ENCODE results near the gene PPP3R2.
"Not testable (repeated sequence)": the region's sequence is repeated elsewhere in the genome, so short reads cannot be mapped to it uniquely, and the experiment has no call there.

The PPP3R2 gene

GRCh38 chr9:101590901-101591300 is 3.9 kb downstream of the PPP3R2 start:
- Histone ChIP-seq H3K4me3 (ENCODE audit: control insufficient read depth in 1 of 7, extremely low read depth in 1 of 7, insufficient read depth in 4 of 7, low read depth in 2 of 7, low read length in 6 of 7) (no peak overlapping the region), H3K9me3 (ENCODE audit: control extremely low read depth in 1 of 5, control insufficient read depth in 4 of 5, insufficient read depth in 2 of 5, low read depth in 1 of 5, low read length in 4 of 5) (no peaks in the 10 kb centered on the region), H3K27me3 (replicated peaks in 2 of 5; ENCODE audit: control insufficient read depth in 4 of 5, insufficient read depth in 5 of 5, low read length in 4 of 5) (no peaks in the 10 kb centered on the region), H3K36me3 (ENCODE audit: control insufficient read depth in 4 of 4, insufficient read depth in 4 of 4, low read length in 3 of 4) (no peaks in the 10 kb centered on the region), H3K4me1 (ENCODE audit: control extremely low read depth in 1 of 4, control insufficient read depth in 4 of 4, insufficient read depth in 4 of 4, low read length in 3 of 4) (no peaks in the 10 kb centered on the region), H3K27ac (ENCODE audit: insufficient read depth in 1 of 2, low read depth in 1 of 2, low read length in 2 of 2, poor library complexity in 1 of 2, severe bottlenecking in 2 of 2) (no peak overlapping the region)
- WGBS (ENCODE audit: insufficient coverage) = 96% methylated on average over 3 of the region's 3 CpGs
- no peak for DNase-seq
- CTCF ChIA-PET = no interaction called here
- POLR2A ChIA-PET = no interaction called here

- H3K27me3 ChIP-seq (replicated peaks in 2 of 5; ENCODE audit: control insufficient read depth in 4 of 5, insufficient read depth in 5 of 5, low read length in 4 of 5); H3K4me1 ChIP-seq (ENCODE audit: control extremely low read depth in 1 of 4, control insufficient read depth in 4 of 4, insufficient read depth in 4 of 4, low read length in 3 of 4); H3K4me3 ChIP-seq (ENCODE audit: control insufficient read depth in 1 of 7, extremely low read depth in 1 of 7, insufficient read depth in 4 of 7, low read depth in 2 of 7, low read length in 6 of 7); H3K36me3 ChIP-seq (ENCODE audit: control insufficient read depth in 4 of 4, insufficient read depth in 4 of 4, low read length in 3 of 4); H3K9me3 ChIP-seq (ENCODE audit: control extremely low read depth in 1 of 5, control insufficient read depth in 4 of 5, insufficient read depth in 2 of 5, low read depth in 1 of 5, low read length in 4 of 5); POLR2A ChIA-PET; DNase-seq; H3K27ac ChIP-seq (ENCODE audit: insufficient read depth in 1 of 2, low read depth in 1 of 2, low read length in 2 of 2, poor library complexity in 1 of 2, severe bottlenecking in 2 of 2); CTCF ChIA-PET: not testable (repeated sequence)
- WGBS (ENCODE audit: insufficient coverage) = 100% methylated on average over 2 of the region's 6 CpGs
Observed at GRCh38 chr9:101590074-101590473, 4.7 kb downstream of the PPP3R2 start.

GRCh38 chr9:101587332-101588043 is 7.3 kb downstream of the PPP3R2 start:
- Histone ChIP-seq H3K4me3 (ENCODE audit: control insufficient read depth in 1 of 7, extremely low read depth in 1 of 7, insufficient read depth in 4 of 7, low read depth in 2 of 7, low read length in 6 of 7) (no peak overlapping the region), H3K27ac (ENCODE audit: insufficient read depth in 1 of 2, low read depth in 1 of 2, low read length in 2 of 2, poor library complexity in 1 of 2, severe bottlenecking in 2 of 2) (no peak overlapping the region), H3K27me3 (replicated peaks in 2 of 5; ENCODE audit: control insufficient read depth in 4 of 5, insufficient read depth in 5 of 5, low read length in 4 of 5) (no peaks in the 10 kb centered on the region), H3K4me1 (ENCODE audit: control extremely low read depth in 1 of 4, control insufficient read depth in 4 of 4, insufficient read depth in 4 of 4, low read length in 3 of 4) (no peaks in the 10 kb centered on the region), H3K36me3 (ENCODE audit: control insufficient read depth in 4 of 4, insufficient read depth in 4 of 4, low read length in 3 of 4) (no peaks in the 10 kb centered on the region), H3K9me3 (ENCODE audit: control extremely low read depth in 1 of 5, control insufficient read depth in 4 of 5, insufficient read depth in 2 of 5, low read depth in 1 of 5, low read length in 4 of 5) (no peaks in the 10 kb centered on the region)
- no peak for DNase-seq
- WGBS (ENCODE audit: insufficient coverage) = 90% methylated on average over 2 of the region's 4 CpGs
- POLR2A ChIA-PET = no interaction called here
- CTCF ChIA-PET = interaction anchor here (0.7 kb wide), 1 partner anchor 36 kb away, joined by 3 read pairs; no protein-coding TSS in a partner anchor

- ChIA-PET CTCF (interaction anchor here (0.6 kb wide), 1 partner anchor 992 kb away, joined by 3 read pairs; no protein-coding TSS in a partner anchor), POLR2A (no interaction called here)
- no peaks in the 10 kb centered on the region for H3K4me1 ChIP-seq (ENCODE audit: control extremely low read depth in 1 of 4, control insufficient read depth in 4 of 4, insufficient read depth in 4 of 4, low read length in 3 of 4)
- no peak overlapping the region for H3K27ac ChIP-seq (ENCODE audit: insufficient read depth in 1 of 2, low read depth in 1 of 2, low read length in 2 of 2, poor library complexity in 1 of 2, severe bottlenecking in 2 of 2)
- no peak overlapping the region for H3K4me3 ChIP-seq (ENCODE audit: control insufficient read depth in 1 of 7, extremely low read depth in 1 of 7, insufficient read depth in 4 of 7, low read depth in 2 of 7, low read length in 6 of 7)
- DNase-seq = no peak
- H3K27me3 ChIP-seq (replicated peaks in 2 of 5; ENCODE audit: control insufficient read depth in 4 of 5, insufficient read depth in 5 of 5, low read length in 4 of 5) = no peaks in the 10 kb centered on the region
- no peaks in the 10 kb centered on the region for H3K36me3 ChIP-seq (ENCODE audit: control insufficient read depth in 4 of 4, insufficient read depth in 4 of 4, low read length in 3 of 4)
- no peaks in the 10 kb centered on the region for H3K9me3 ChIP-seq (ENCODE audit: control extremely low read depth in 1 of 5, control insufficient read depth in 4 of 5, insufficient read depth in 2 of 5, low read depth in 1 of 5, low read length in 4 of 5)
- 81% methylated on average over 4 of the region's 5 CpGs for WGBS (ENCODE audit: insufficient coverage)
Observed at GRCh38 chr9:101586651-101587050, 8.1 kb downstream of the PPP3R2 start.

- H3K27me3 ChIP-seq (replicated peaks in 2 of 5; ENCODE audit: control insufficient read depth in 4 of 5, insufficient read depth in 5 of 5, low read length in 4 of 5) = no peaks in the 10 kb centered on the region
- ChIA-PET CTCF (no interaction called here), POLR2A (no interaction called here)
- H3K27ac ChIP-seq (ENCODE audit: insufficient read depth in 1 of 2, low read depth in 1 of 2, low read length in 2 of 2, poor library complexity in 1 of 2, severe bottlenecking in 2 of 2) = no peak overlapping the region
- 77% methylated on average over 3 of the region's 3 CpGs for whole genome bisulfite sequencing (ENCODE audit: insufficient coverage)
- no peaks in the 10 kb centered on the region for H3K4me1 ChIP-seq (ENCODE audit: control extremely low read depth in 1 of 4, control insufficient read depth in 4 of 4, insufficient read depth in 4 of 4, low read length in 3 of 4)
- no peaks in the 10 kb centered on the region for H3K9me3 ChIP-seq (ENCODE audit: control extremely low read depth in 1 of 5, control insufficient read depth in 4 of 5, insufficient read depth in 2 of 5, low read depth in 1 of 5, low read length in 4 of 5)
- H3K4me3 ChIP-seq (ENCODE audit: control insufficient read depth in 1 of 7, extremely low read depth in 1 of 7, insufficient read depth in 4 of 7, low read depth in 2 of 7, low read length in 6 of 7) = no peak overlapping the region
- H3K36me3 ChIP-seq (ENCODE audit: control insufficient read depth in 4 of 4, insufficient read depth in 4 of 4, low read length in 3 of 4) = no peaks in the 10 kb centered on the region
- peak in 1 of 3 donors; percentile 5 for DNase-seq
Observed at GRCh38 chr9:101585740-101586139, 9.0 kb downstream of the PPP3R2 start.

- no CpG with 5 or more reads among the region's 1 CpG for WGBS (ENCODE audit: insufficient coverage)
- no peak for DNase-seq
- H3K27ac ChIP-seq (ENCODE audit: insufficient read depth in 1 of 2, low read depth in 1 of 2, low read length in 2 of 2, poor library complexity in 1 of 2, severe bottlenecking in 2 of 2) = no peak overlapping the region
- no peaks in the 10 kb centered on the region for H3K9me3 ChIP-seq (ENCODE audit: control extremely low read depth in 1 of 5, control insufficient read depth in 4 of 5, insufficient read depth in 2 of 5, low read depth in 1 of 5, low read length in 4 of 5)
- no peaks in the 10 kb centered on the region for H3K36me3 ChIP-seq (ENCODE audit: control insufficient read depth in 4 of 4, insufficient read depth in 4 of 4, low read length in 3 of 4)
- no peaks in the 10 kb centered on the region for H3K4me1 ChIP-seq (ENCODE audit: control extremely low read depth in 1 of 4, control insufficient read depth in 4 of 4, insufficient read depth in 4 of 4, low read length in 3 of 4)
- CTCF ChIA-PET = no interaction called here
- POLR2A ChIA-PET = no interaction called here
- H3K4me3 ChIP-seq (ENCODE audit: control insufficient read depth in 1 of 7, extremely low read depth in 1 of 7, insufficient read depth in 4 of 7, low read depth in 2 of 7, low read length in 6 of 7) = no peak overlapping the region
- H3K27me3 ChIP-seq (replicated peaks in 2 of 5; ENCODE audit: control insufficient read depth in 4 of 5, insufficient read depth in 5 of 5, low read length in 4 of 5) = no peaks in the 10 kb centered on the region
Observed at GRCh38 chr9:101582553-101582952, 12.2 kb downstream of the PPP3R2 start.

GRCh38 chr9:101579711-101580545 is 14.8 kb downstream of the PPP3R2 start:
- ChIA-PET POLR2A (no interaction called here), CTCF (interaction anchor here (1.1 kb wide), 1 partner anchor 9 kb away, joined by 3 read pairs; no protein-coding TSS in a partner anchor)
- H3K27me3 ChIP-seq (replicated peaks in 2 of 5; ENCODE audit: control insufficient read depth in 4 of 5, insufficient read depth in 5 of 5, low read length in 4 of 5) = no peaks in the 10 kb centered on the region
- WGBS (ENCODE audit: insufficient coverage) = 100% methylated on average over 6 of the region's 6 CpGs
- DNase-seq = no peak
- H3K27ac ChIP-seq (ENCODE audit: insufficient read depth in 1 of 2, low read depth in 1 of 2, low read length in 2 of 2, poor library complexity in 1 of 2, severe bottlenecking in 2 of 2) = no peak overlapping the region
- no peak overlapping the region for H3K4me3 ChIP-seq (ENCODE audit: control insufficient read depth in 1 of 7, extremely low read depth in 1 of 7, insufficient read depth in 4 of 7, low read depth in 2 of 7, low read length in 6 of 7)
- no peaks in the 10 kb centered on the region for H3K9me3 ChIP-seq (ENCODE audit: control extremely low read depth in 1 of 5, control insufficient read depth in 4 of 5, insufficient read depth in 2 of 5, low read depth in 1 of 5, low read length in 4 of 5)
- H3K4me1 ChIP-seq (ENCODE audit: control extremely low read depth in 1 of 4, control insufficient read depth in 4 of 4, insufficient read depth in 4 of 4, low read length in 3 of 4) = no peaks in the 10 kb centered on the region
- H3K36me3 ChIP-seq (ENCODE audit: control insufficient read depth in 4 of 4, insufficient read depth in 4 of 4, low read length in 3 of 4) = no peaks in the 10 kb centered on the region

Measured in common myeloid progenitor, CD34-positive (primary cell).